ENCODE measurements around the gene PLD6. TPM values are rescaled to one million over a fixed set of nuclear protein-coding genes. Genes with fewer than 3 reads are reported as not detected.

Gene PLD6
- total RNA-seq, 4 donors from 2014 or later = 3.1 to 13.7 (median 6.9) TPM

DNA sequence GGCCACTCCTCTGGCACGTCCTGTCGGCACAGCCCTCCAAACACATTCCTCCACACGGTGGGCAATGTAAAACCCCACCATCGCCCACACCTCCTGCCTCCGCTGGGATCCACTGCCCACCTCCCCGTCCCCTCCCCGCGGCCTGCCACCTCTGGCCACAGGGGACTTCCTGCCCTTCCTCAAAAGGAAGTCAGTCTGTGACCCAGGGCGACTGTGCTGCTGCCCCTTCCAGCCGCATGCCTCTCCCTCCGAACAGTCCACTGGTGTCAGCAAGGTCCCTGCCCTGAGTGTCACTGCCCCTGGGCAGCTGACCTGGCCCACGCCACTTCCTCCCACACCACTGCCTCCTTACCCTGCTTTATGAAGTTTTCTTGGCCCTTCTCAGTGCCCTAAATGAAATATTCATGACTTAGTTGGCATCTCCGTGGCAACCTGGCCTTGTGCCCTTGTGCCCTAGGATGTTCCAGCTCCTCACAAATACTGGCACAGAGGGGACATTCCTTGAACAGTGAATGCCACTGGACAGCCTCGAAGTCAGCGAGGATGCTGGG, 2.0 kb downstream of the PLD6 start:
- Histone ChIP-seq H3K4me1 (peaks cover 56 to 86% (median 83%) of the 10 kb centered on the region in 4 donors), H3K27ac (replicated peaks in 1 of 4) (peak overlapping the region; percentile 92 to 96 (median 94)), H3K9me3 (no peaks in the 10 kb centered on the region), H3K27me3 (no peaks in the 10 kb centered on the region), H3K4me3 (peak overlapping the region in 3 of 4 donors; percentile 18 to 67 (median 45)), H3K36me3 (peaks cover 0 to 9% (median 4%) of the 10 kb centered on the region in 4 donors)
- intact Hi-C loops (cut with DNase I) = no loop called here
- DNase-seq (ENCODE audit: extremely low spot score) = no peak
- WGBS = 62% methylated on average over 12 of the region's 15 CpGs
- TF ChIP-seq POLR2AphosphoS5 (IDR thresholded peaks at IDR 0.05) (peak; percentile 54 to 80), CTCF (IDR thresholded peaks at IDR 0.05) (no peak), EP300 (IDR thresholded peaks at IDR 0.05) (no peak), POLR2A (IDR thresholded peaks at IDR 0.05; ENCODE audit: low read depth) (no peak)

- Histone ChIP-seq H3K4me3 (peak overlapping the region in 3 of 4 donors; percentile 18 to 67 (median 45)), H3K4me1 (peaks cover 56 to 86% (median 83%) of the 10 kb centered on the region in 4 donors), H3K27me3 (no peaks in the 10 kb centered on the region), H3K36me3 (peaks cover 0 to 9% (median 4%) of the 10 kb centered on the region in 4 donors), H3K27ac (replicated peaks in 1 of 4) (peak overlapping the region; percentile 92 to 96 (median 94)), H3K9me3 (no peaks in the 10 kb centered on the region)
- intact Hi-C loops (cut with DNase I) = no loop called here
- TF ChIP-seq CTCF (IDR thresholded peaks at IDR 0.05) (no peak), EP300 (IDR thresholded peaks at IDR 0.05) (no peak), POLR2AphosphoS5 (IDR thresholded peaks at IDR 0.05) (no peak), POLR2A (IDR thresholded peaks at IDR 0.05; ENCODE audit: low read depth) (no peak)
- DNase-seq (ENCODE audit: extremely low spot score) = no peak
- WGBS = 83% methylated on average over 15 of the region's 15 CpGs
These were observed 2.9 kb downstream of the PLD6 start for GRCh38 chr17:17203173-17203730.

GRCh38 chr17:17201907-17202306, 4.2 kb downstream of the PLD6 start:
- TF ChIP-seq EP300 (IDR thresholded peaks at IDR 0.05) = no peak
- TF ChIP-seq POLR2AphosphoS5 (IDR thresholded peaks at IDR 0.05) = peak in 1 of 2 donors; percentile 43
- DNase-seq (ENCODE audit: extremely low spot score) = no peak
- WGBS = 79% methylated on average over 8 of the region's 8 CpGs
- peaks cover 0 to 9% (median 4%) of the 10 kb centered on the region in 4 donors for H3K36me3 ChIP-seq
- no peaks in the 10 kb centered on the region for H3K27me3 ChIP-seq
- no peaks in the 10 kb centered on the region for H3K9me3 ChIP-seq
- H3K4me3 ChIP-seq = no peak overlapping the region
- intact Hi-C loops (cut with DNase I) = no loop called here
- H3K27ac ChIP-seq (replicated peaks in 1 of 4) = peak overlapping the region; percentile 92 to 96 (median 94)
- H3K4me1 ChIP-seq = peaks cover 56 to 78% (median 76%) of the 10 kb centered on the region in 4 donors

DNA sequence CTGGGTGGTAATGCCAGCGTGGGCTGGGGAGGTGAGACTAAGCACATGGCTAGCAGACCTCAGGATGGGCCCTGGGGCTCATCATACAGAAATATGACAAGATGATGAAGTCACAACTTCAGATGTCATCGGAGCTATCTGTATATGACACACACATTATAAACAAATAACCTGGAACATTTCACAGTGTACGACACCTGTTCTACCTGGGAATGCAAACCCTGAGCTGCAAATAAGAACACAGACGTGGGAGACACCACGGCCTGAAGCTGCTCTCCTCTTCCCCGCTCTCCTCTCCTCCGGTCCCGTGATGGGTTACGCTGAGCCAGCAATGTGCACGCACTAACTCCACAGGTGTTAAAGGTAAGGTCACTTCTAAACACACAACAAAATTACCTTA, 4.9 kb downstream of the PLD6 start:
- intact Hi-C loops (cut with DNase I) = no loop called here
- peak overlapping the region; percentile 92 to 96 (median 94) for H3K27ac ChIP-seq (replicated peaks in 1 of 4)
- TF ChIP-seq EP300 (IDR thresholded peaks at IDR 0.05) (no peak), CTCF (IDR thresholded peaks at IDR 0.05) (no peak), POLR2A (IDR thresholded peaks at IDR 0.05; ENCODE audit: low read depth) (no peak), POLR2AphosphoS5 (IDR thresholded peaks at IDR 0.05) (no peak)
- no peaks in the 10 kb centered on the region for H3K27me3 ChIP-seq
- 70% methylated on average over 10 of the region's 10 CpGs for WGBS
- no peak for DNase-seq (ENCODE audit: extremely low spot score)
- no peaks in the 10 kb centered on the region for H3K9me3 ChIP-seq
- H3K4me3 ChIP-seq = no peak overlapping the region
- peaks cover 0 to 9% (median 4%) of the 10 kb centered on the region in 4 donors for H3K36me3 ChIP-seq
- peaks cover 52 to 72% (median 70%) of the 10 kb centered on the region in 4 donors for H3K4me1 ChIP-seq

- H3K36me3 ChIP-seq = peaks cover 0 to 9% (median 4%) of the 10 kb centered on the region in 4 donors
- peak overlapping the region; percentile 92 to 96 (median 94) for H3K27ac ChIP-seq (replicated peaks in 1 of 4)
- peak overlapping the region; percentile 11 to 31 (median 21) for H3K4me3 ChIP-seq
- WGBS = 44% methylated on average over 5 of the region's 5 CpGs
- intact Hi-C loops (cut with DNase I) = no loop called here
- H3K4me1 ChIP-seq = peaks cover 48 to 68% (median 66%) of the 10 kb centered on the region in 4 donors
- TF ChIP-seq POLR2AphosphoS5 (IDR thresholded peaks at IDR 0.05) (peak; percentile 46 to 49), POLR2A (IDR thresholded peaks at IDR 0.05; ENCODE audit: low read depth) (no peak)
- no peaks in the 10 kb centered on the region for H3K9me3 ChIP-seq
- no peaks in the 10 kb centered on the region for H3K27me3 ChIP-seq
- no peak for DNase-seq (ENCODE audit: extremely low spot score)
These were observed 5.3 kb downstream of the PLD6 start for GRCh38 chr17:17200831-17201230.
